Fibroblast of peridontal ligament (primary cell): ENCODE data around the gene ENTPD6.

Source experiments
- DNase-seq: peaks from one replicate; pipeline ENCODE4 v3.0.0-alpha.2; 2010; ENCODE audit errors: extremely low read depth

Gene ENTPD6

DNA sequence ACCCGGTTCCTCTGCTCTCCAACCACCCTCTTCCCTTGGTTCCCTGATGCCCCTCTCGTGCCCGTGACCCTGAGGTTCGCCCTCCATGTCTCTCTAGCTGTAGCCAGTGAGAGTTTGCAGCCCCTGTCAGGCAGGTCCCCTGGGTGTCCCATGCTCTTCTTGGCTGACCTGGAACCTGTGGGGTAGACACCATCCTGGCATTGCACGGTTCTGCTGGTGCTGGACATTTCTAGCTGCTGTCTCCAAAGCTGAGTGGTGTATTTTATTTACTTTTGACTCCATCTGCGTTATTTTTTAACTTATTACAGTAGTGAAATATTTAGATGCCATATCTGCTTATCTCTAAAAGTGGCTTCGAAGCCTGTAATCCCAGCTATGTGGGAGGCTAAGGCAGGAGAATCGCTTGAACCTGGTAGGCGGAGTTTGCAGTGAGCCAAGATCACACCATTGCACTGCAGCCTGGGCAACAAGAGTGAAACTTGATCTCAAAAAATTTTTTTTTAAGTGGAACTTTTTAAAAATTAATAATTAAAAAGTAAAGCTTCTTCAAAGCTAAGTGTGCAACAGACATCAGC lies 12.5 kb downstream of the ENTPD6 start:
- no peak for DNase-seq

DNA sequence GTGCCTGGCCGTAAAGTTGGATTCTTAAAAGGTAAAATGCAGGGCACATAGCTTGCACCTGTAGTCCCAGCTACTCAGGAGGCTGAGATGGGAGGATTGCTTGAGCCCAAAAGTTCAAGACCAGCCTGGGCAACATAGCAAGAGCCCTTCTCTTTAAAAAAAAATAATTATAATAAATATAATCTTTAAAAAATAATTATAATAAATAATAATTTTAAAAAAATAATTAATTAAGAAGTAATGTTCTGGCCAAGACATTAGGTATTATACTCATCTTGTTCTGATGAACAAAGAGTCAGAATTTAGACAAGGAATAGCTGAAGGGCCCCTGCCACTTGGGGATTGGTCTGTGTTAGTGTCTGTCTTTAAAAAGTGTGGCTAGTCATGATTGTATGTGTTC lies 13.9 kb downstream of the ENTPD6 start:
- DNase-seq: no peak

DNA sequence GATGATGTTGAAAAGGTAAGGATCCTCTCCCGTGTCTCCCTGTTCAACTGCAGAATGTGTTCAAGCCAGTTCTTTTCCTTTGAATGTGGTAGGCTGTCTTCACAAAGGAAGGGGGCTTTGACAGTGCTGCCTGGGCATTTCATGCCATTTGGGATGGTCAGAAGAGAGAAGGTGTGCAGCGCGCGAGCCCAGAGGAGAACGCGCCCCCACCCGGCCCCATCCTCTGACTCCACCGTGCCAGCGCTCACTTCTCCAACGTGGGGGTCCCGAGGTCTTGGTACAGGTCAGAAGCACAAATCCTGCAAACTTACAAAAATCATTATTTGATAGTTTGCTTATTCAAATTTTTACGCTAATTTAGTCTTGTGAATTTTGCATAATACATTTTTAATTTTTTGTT lies 14.4 kb downstream of the ENTPD6 start:
- no peak for DNase-seq

DNA sequence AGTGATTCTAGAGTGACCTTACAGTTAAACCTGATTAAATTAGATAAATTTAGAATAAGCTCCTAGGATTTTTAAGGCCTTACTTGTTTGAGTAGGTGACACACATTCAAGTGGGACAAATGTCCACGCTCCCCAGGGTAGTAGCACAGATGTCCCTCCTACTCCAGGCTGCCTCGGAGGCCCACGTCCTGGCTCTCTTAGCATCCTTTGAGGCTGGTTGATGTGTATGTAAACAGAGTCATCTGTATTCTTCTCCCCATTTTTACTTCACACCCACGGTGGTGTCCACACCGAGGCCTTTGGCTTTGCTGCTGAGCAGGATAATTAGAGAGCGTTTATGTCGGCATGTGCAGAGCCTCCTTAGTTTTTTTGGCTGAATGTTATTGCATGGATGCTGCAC lies 15.8 kb downstream of the ENTPD6 start:
- DNase-seq: no peak

DNA sequence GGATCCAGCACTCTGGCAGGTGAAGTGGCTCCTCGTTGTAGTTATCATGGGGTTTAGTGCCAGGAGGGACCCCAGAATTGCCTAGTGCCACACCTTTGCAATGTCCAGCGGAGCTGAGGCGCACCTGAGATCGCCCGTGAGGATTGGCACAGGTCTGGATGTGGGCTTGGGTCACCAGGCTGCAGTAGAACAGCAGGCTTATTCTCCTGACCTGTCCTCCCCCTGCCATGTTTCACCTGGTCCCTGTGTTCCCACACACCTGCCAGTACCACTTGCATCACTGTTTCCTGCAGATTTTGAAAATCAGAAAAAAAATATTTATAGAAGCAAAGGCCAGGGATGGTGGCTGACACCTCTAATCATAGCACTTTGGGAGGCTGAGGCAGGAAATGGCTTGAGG lies 16.7 kb downstream of the ENTPD6 start:
- DNase-seq: no peak

DNA sequence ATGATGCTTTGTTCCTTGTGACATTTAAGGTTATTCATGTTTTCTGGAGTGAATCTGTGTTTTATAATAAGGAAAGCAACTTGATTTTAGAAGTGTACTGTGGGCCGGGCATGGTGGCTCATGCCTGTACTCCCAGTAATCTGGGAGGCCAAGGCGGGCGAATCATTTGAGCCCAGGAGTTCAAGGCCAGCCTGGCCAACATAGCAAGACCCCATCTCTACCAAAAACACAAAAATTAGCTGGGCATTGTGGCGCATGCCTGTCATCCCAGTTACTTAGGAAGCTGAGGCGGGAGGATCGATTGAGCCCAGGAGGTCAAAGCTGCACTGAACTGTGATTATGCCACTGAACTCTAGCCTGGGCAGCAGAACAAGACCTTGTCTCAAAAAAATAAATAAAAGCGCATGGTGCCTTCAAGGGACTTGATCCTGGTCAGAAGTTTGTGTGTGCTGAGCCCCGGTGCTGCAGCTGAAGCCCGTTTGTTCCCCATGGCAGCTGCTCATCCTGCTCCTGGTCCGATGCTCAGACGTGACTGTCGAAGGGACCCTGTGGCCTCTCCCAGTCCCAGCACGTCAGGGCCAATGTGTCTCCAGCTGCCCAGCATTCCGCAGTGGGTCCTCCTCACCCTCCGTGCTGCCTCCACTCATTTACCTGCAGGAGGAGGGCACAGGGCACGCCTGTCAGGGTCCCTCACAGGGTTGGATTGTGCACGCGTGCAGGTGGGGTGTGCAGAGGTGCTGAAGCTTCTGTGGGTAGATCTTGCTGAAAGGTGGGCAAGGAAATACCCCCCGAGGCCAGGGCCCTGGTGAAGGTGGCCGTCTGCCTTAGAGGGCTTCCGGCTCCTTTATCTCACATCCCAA lies 18.3 kb downstream of the ENTPD6 start:
- DNase-seq: no peak

DNA sequence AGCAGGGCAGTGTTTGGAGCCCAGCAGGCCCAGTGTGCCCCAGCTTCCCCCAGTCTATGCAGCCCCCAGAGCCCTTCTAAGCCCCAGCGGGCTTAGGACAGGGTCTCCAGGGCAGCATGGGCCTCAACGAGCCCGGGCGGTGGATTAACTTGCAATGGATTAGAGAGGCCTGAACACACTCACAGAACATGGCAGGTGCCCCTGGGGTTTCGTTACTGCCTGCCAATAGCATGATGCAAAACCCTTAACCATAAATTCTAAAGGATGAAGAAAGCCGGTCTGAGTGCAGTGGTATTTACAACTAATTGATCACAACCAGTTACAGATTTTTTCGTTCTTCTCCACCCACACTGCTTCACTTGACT lies 18.9 kb downstream of the ENTPD6 start:
- DNase-seq: no peak

DNA sequence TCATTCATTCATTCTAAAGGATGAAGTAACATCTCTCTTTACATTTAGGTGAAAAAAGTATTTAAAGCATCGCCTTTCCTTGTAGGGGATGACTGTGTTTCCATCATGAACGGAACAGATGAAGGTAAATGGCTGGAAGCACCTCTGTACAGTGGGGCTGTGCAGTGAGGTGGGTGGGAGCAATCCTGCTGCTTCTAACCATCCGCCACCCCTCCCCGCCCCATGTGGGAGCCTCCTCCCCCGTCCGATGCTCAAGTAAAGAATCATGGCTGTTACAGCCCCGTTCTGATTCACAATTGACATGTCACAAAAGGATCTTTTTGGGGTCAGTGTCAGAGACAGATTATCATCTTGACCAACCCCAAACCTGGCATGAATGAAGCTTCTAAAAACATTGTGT lies 19.3 kb downstream of the ENTPD6 start:
- DNase-seq: no peak

DNA sequence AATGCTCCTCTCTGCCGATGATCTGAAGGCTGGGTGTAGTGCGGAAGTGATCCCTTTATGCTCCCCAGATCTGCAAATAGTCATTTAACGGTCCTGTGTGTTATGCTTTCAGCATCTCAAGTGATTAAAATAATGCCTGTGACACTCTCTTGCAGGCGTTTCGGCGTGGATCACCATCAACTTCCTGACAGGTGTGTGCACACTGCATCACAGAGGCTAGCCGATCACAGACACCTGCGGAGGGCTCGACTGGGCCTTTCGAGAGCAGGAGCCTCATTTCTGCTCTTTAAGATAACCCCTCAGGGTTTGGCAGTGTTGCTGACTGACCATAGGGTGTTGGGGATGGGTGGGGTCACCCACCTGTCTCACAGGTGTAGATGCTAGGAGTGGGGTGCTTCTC lies 20.0 kb downstream of the ENTPD6 start:
- no peak for DNase-seq

DNA sequence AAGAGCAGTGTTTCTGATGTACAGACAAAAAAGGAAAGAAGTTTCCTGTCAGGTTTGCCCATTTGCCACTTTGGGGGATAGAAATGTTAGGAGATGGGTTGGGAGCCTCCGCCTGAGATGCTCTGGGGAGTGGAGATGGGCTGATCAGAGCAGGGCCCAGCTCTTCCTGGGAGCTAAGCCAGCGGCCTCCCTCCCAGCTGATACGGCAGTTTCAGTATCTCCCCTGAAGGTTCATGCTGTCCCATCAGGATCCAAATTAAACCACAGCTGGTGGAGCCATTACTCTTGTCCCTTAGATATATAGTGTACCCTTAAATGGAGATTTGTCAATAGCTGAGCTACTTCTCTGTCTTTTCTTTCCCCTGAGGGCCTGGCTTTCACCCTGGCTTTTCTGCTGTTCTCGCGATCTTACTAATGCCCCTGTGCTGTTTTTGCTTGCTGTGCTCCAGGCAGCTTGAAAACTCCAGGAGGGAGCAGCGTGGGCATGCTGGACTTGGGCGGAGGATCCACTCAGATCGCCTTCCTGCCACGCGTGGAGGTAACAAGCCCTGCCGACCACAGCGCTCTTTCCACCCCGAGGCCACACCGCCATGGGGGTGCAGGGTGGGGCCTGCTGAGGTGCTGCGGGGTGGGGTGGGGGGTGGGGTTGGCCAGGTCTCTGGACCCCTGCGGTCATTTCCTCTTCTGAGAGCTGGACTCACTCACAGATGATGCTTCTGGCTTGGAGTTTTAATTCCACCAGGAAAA lies 20.9 kb downstream of the ENTPD6 start:
- no peak for DNase-seq

DNA sequence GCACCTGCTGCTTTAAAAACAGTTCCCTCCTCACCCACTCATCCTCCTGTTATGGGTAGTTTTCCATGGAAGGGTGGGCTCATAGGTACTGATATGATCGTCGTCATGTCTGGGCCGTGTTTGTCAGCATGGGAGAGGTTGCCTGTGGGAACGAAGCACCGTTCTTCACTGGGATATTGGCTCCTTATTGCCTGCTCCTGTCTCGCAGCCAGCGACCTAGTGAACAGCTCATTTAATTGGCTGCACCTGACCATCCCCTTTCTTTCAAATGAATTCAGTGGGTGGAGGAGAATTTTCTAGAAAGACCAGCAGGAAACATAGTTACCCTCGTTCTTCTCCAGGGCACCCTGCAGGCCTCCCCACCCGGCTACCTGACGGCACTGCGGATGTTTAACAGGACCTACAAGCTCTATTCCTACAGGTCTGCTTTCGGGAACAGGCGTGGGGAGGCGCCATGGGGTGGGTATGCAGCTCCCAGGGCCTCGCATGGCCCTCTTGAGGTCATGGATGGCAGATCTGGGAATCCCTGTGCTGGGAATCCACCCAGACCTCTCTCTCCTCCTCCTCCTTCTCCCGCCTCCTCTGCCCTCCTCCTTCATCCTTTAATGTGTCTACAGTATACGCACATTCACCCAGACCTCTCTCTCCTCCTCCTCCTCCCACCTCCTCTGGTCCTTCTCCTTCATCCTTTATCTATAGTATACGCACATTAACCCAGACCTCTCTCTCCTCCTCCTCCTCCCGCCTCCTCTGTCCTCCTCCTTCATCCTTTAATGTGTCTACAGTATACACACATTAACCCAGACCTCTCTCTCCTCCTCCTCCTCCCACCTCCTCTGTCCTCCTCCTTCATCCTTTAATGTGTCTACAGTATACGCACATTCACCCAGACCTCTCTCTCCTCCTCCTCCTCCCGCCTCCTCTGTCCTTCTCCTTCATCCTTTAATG lies 21.9 kb downstream of the ENTPD6 start:
- DNase-seq: no peak

DNA sequence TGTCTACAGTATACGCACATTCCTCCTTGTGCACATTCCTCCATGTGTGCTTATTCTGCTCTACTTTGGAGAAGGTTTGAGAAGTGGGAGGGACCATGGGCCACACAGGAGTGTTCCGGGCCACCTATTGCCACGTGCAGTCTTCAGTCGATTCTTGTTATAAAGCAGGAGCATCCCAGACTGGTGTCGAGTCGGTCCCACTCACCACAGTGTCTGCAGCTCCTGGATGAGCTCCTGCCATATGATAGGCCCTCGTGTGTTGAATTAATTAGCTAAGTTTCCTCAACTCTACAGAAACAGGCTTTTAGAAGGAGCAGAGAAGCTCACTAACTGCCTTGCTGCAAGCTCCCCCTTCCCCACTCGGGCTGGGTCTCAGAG lies 22.6 kb downstream of the ENTPD6 start:
- DNase-seq: no peak

DNA sequence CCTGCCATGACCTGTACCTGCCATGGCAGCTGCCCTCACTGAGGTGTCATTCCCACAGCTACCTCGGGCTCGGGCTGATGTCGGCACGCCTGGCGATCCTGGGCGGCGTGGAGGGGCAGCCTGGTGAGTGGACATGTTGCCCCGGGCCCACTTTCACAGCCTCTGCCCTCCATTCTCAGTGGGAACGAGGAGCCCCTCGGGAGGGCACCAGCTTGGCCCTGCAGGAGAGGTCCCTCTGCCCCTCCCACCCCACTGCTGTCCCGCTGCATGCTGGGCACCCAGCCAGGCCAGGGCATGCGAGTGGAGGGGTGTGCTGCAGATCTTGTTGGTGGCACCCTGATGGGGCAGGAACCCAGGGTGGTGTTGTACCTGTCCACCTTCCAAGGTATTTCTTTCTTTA lies 23.0 kb downstream of the ENTPD6 start:
- DNase-seq: no peak

DNA sequence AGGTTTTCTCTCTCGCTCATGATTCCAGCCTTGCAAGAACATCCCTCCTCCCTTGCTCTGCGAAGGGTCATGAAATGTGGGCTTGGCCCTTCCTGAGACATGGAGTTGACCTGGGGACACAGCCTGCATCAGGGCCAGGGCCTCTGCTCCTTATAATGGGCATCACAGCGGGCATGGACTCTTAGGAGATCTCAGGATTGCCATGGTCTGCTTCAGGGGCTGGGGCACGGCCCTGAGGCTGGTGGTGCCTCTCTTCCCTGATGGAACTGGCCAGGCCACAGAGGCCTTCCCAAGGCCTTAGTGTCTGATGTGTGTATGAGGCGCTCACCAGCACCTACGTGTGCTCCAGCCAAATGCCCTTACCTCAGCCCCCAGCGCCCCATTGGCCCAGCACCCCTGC lies 23.9 kb downstream of the ENTPD6 start:
- DNase-seq: no peak

DNA sequence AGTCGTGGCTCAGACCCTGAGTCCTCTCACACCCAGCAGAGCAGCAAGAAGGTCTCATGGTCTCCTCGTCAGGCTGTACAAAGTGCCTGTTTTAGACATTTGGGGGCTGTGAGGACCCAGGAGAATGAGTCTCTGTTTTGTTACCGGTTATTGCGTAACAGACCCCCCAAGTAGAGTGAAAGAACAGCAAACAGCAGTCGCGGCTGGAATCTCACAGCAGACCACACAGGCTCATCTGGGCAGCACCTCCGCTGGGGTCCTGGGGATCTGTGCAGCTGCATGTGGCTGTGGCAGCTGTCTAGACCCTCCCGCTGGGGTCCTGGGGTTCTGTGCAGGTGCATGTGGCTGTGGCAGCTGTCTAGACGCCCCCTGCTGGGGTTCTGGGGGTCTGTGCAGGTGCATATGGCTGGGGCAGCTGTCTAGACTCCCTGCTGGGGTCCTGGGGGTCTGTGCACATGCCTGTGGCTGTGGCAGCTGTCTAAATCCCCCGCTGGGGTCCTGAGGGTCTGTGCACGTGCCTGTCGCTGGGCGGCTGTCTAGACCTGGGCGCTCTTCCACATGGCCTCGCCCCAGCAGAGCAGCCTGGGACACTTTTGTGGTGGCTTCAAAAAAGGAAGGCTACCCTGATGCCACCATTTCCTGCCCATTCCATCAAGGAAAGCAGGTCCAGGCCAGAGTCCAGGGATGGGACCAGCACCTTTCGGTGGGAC lies 24.7 kb downstream of the ENTPD6 start:
- no peak for DNase-seq

DNA sequence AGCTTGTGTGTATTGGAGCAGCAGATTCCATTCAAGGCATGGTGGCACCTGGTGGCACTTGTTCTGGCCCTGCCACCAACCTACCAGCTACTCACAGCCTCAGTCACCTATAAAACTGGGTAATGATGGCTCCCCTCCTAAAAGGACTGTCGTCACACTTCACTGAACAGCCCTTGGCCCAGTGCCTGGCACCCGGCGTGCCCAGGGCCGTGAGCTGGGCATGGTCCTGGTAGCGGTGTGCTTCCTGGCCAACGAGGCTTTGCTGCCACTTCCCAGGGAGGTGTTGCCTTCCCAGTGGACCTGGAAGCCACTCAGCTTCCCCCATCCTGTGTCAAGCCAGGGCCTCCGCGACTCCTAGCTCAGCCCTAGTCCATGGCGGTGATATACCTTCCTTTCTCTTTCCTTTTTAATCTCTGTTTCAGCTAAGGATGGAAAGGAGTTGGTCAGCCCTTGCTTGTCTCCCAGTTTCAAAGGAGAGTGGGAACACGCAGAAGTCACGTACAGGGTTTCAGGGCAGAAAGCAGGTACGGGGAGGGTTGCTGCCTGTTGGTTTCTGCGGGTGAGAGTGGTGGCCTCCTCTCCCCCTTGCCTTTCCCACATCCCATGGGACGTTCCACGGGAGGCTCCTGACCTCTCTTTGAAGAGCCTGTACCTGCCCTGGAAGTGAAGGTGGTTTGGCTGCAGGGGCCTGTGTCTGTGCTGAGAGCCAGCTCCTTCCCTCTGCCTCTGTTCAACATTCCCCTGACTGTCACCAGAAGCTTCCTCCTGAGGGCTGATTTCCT lies 25.5 kb downstream of the ENTPD6 start:
- no peak for DNase-seq

DNA sequence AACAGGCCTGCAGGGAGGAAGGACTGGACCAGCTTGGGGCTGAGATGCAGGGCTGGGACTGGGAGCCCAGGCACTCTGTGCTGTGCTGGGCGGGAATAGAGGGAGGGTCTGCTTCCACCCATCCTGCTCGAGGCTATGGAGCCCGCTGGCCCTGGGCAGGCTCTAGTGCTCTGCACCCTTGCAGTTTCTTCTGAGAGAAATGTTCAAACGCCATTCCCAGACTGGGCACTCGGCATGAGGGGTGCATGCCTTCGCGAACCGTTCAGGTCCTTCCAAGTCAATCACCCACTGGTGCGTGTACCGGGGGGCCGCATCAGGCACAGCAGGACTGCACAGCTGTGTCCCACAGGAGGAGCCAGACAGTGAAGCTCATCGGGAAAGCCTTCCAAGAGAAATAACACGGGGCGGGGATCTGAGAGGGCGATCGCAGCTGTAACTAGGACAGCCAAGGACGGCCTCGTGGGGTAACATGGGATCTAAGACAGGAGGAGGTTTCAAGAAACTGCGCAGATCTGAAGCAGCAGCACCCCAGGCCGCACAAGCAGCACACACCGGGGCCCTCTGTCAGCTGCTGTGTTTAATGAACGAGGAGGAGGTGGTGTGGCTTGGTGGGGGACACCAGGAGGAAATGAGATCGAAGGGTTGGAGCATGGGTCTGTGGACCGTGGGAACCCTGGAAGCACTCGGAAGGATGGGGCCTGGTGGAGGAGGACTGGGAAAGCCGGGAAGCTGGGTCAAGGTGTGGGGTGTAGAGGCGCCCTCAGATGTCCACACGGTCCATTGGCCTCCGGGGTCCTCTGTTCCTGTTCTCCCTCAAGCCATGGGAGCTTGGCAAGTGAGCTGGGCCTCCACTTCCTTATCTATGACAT lies 26.3 kb downstream of the ENTPD6 start:
- no peak for DNase-seq

DNA sequence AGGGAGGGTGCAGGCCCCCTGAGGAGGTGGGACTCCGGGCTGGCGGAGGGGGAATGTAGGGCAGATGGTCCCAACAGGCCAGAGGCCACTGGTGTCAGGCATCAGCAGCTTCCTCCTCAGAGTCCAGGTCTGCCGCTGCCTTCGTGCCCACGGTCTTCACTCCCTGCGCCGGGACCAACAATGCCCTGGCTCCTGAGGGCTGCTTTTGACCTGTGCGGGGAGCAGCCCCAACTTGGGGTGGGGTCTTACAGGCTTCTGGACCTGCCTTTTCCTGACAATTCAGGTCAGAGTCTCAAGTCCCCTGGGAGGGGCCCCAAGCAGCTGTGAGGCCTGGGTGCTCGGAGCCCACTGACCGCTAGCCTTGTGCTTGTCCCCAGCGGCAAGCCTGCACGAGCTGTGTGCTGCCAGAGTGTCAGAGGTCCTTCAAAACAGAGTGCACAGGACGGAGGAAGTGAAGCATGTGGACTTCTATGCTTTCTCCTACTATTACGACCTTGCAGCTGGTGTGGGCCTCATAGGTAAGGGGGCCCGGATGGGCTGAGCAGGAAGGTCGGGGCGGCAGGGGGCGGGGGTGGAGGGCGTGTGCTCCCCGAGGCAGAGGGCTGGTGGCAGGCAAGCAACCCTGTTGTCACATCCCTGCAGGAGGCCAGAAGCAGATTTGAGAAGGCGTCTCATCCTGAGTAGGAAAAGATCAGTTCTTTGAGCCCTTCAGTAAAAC lies 27.1 kb downstream of the ENTPD6 start:
- no peak for DNase-seq

DNA sequence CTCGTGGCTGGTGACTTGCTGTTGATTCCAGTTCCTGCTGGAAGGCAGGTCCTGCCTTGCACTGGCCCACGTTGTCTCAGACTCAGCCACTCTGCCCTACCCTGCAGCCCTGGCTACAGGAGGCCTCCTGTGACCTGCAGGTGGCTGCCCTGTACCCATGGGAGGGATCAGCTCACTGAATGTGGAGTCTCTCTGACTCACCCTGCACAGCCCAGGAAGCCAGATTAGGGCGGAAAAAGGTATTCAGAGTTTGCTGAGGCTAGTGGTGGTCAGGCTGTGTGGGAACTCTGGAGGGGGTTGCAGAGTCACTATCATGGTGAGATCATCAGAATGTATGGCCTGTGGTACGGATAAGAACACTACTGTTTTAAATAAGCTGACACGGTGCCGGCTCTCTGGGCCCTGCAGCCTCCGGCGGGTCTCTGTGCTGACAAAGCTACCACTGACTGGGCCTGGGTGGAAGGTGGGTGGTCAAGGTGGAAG lies 27.7 kb downstream of the ENTPD6 start:
- DNase-seq: peak; percentile 78
